Raji (cell line): ENCODE results near the gene CCSER1.

Experiments
- POLR2A ChIP-seq: IDR thresholded peaks from 2 replicates; pipeline ENCODE4 v1.6.1; 2011; ENCODE audit warnings: low read depth, low read length, control low read depth; ENCODE audit not compliant: insufficient read depth

CCSER1 gene

GRCh38 chr4:90127223-90127705 lies at the start of gene CCSER1:
CCSER1 (plus strand) TSS chr4:90127394.
- no peak for TF ChIP-seq POLR2A

- no peak for TF ChIP-seq POLR2A
Observed at GRCh38 chr4:90078440-90078839, 48.8 kb upstream of the CCSER1 start.

- TF ChIP-seq POLR2A, result no peak
Observed at GRCh38 chr4:90080116-90080515, 47.1 kb upstream of the CCSER1 start.

GRCh38 chr4:90081432-90082144 lies 45.6 kb upstream of the CCSER1 start:
- no peak for TF ChIP-seq POLR2A

GRCh38 chr4:90082449-90082848 lies 44.7 kb upstream of the CCSER1 start:
- no peak for TF ChIP-seq POLR2A

GRCh38 chr4:90084277-90084966 lies 42.8 kb upstream of the CCSER1 start:
- TF ChIP-seq POLR2A, result no peak

GRCh38 chr4:90084967-90085295 lies 42.3 kb upstream of the CCSER1 start:
- no peak for TF ChIP-seq POLR2A

GRCh38 chr4:90093526-90093925 lies 33.7 kb upstream of the CCSER1 start:
- no peak for TF ChIP-seq POLR2A

- no peak for TF ChIP-seq POLR2A
Observed at GRCh38 chr4:90095000-90095399, 32.2 kb upstream of the CCSER1 start.

GRCh38 chr4:90099812-90100211 lies 27.4 kb upstream of the CCSER1 start:
- TF ChIP-seq POLR2A, result no peak

- TF ChIP-seq POLR2A, result no peak
Observed at GRCh38 chr4:90103991-90104390, 23.2 kb upstream of the CCSER1 start.

- no peak for TF ChIP-seq POLR2A
Observed at GRCh38 chr4:90105274-90105673, 21.9 kb upstream of the CCSER1 start.

GRCh38 chr4:90112715-90113114 lies 14.5 kb upstream of the CCSER1 start:
- TF ChIP-seq POLR2A, result no peak

GRCh38 chr4:90113881-90114457 lies 13.2 kb upstream of the CCSER1 start:
- TF ChIP-seq POLR2A, result no peak

GRCh38 chr4:90118527-90119195 lies 8.5 kb upstream of the CCSER1 start:
- TF ChIP-seq POLR2A, result no peak

GRCh38 chr4:90120037-90120436 lies 7.2 kb upstream of the CCSER1 start:
- no peak for TF ChIP-seq POLR2A
